Liver (tissue), 9 donors: ENCODE data around the gene OR2Z1. TPM values are rescaled to one million over a fixed set of nuclear protein-coding genes. Genes with fewer than 3 reads are reported as not detected.

Experiments
- DNase-seq: peaks from one replicate; pipeline ENCODE4 v3.0.0-alpha.2; 2017; ENCODE audit warnings: low spot score
- H3K27ac ChIP-seq, 2 donors: one replicate each; pipeline ENCODE4 v1.7.0; 2013; ENCODE audit warnings: inconsistent platforms in 2 of 2, low read length in 2 of 2, control low read depth in 1 of 2, low read depth in 1 of 2, mild to moderate bottlenecking in 1 of 2
- H3K27me3 ChIP-seq, 4 donors: one replicate each; pipeline versions ENCODE4 v1.6.1 to v1.7.0; 2013; ENCODE audit warnings: low read length in 3 of 4, inconsistent platforms in 1 of 4, mild to moderate bottlenecking in 1 of 4, moderate library complexity in 1 of 4; ENCODE audit not compliant: control insufficient read depth in 4 of 4, insufficient read depth in 4 of 4
- H3K36me3 ChIP-seq, 4 donors: one replicate each; pipeline versions ENCODE4 v1.6.1 to v1.7.0; 2013; ENCODE audit warnings: low read length in 3 of 4, mild to moderate bottlenecking in 3 of 4, low read depth in 1 of 4, moderate library complexity in 1 of 4; ENCODE audit not compliant: control insufficient read depth in 4 of 4, insufficient read depth in 3 of 4
- H3K4me1 ChIP-seq, 4 donors: one replicate each; pipeline versions ENCODE4 v1.6.1 to v1.7.0; 2013; ENCODE audit warnings: low read length in 3 of 4, mild to moderate bottlenecking in 3 of 4, moderate library complexity in 1 of 4; ENCODE audit not compliant: control insufficient read depth in 4 of 4, insufficient read depth in 4 of 4
- H3K4me3 ChIP-seq, 3 donors: one replicate each; pipeline versions ENCODE4 v1.6.1 to v1.7.0; 2013; ENCODE audit warnings: low read length in 3 of 3, control low read depth in 1 of 3, low read depth in 1 of 3, mild to moderate bottlenecking in 1 of 3
- H3K9ac ChIP-seq, 2 donors: one replicate each; pipeline ENCODE4 v1.7.0; 2013; ENCODE audit warnings: low read length in 2 of 2, mild to moderate bottlenecking in 2 of 2, moderate library complexity in 2 of 2, control low read depth in 1 of 2, low read depth in 1 of 2
- H3K9me3 ChIP-seq, 4 donors: one replicate each; pipeline versions ENCODE4 v1.6.1 to v1.7.0; 2013; ENCODE audit warnings: low read length in 3 of 4; ENCODE audit not compliant: control insufficient read depth in 4 of 4
- CTCF ChIP-seq: fragments of 150-350 bp; IDR thresholded peaks from 2 replicates; pipeline ENCODE4 v1.5.1; 2017; ENCODE audit warnings: improper control_type of control experiment, low read depth, low read length; ENCODE audit not compliant: missing input control
- EGR1 ChIP-seq, 2 donors: IDR thresholded peaks; 2 replicates each; pipeline ENCODE4 v1.6.1; 2016 to 2018; ENCODE audit warnings: antibody characterized with exemption in 2 of 2, low read depth in 2 of 2
- FOXA1 ChIP-seq: IDR thresholded peaks from 2 replicates; pipeline ENCODE4 v1.6.1; 2016; ENCODE audit warnings: antibody characterized with exemption
- FOXA2 ChIP-seq: IDR thresholded peaks from 2 replicates; pipeline ENCODE4 v1.6.1; 2016; ENCODE audit warnings: antibody characterized with exemption
- GABPA ChIP-seq, 2 donors: IDR thresholded peaks in 1 of 2; conservative IDR thresholded peaks in 1 of 2; 2 replicates each; pipeline ENCODE4 v1.6.1; 2016; ENCODE audit warnings: antibody characterized with exemption in 2 of 2, mild to moderate bottlenecking in 1 of 2, moderate library complexity in 1 of 2
- HNF4A ChIP-seq, 2 donors: conservative IDR thresholded peaks; 2 replicates each; pipeline ENCODE4 v1.6.1; 2016; ENCODE audit warnings: antibody characterized with exemption in 2 of 2, mild to moderate bottlenecking in 2 of 2
- HNF4G ChIP-seq: IDR thresholded peaks from 2 replicates; pipeline ENCODE4 v1.6.1; 2016; ENCODE audit warnings: antibody characterized with exemption
- JUND ChIP-seq, 2 donors: IDR thresholded peaks; 2 replicates each; pipeline ENCODE4 v1.6.1; 2016; ENCODE audit warnings: antibody characterized with exemption in 2 of 2
- NR2F2 ChIP-seq: IDR thresholded peaks from 2 replicates; pipeline ENCODE4 v1.6.1; 2016; ENCODE audit warnings: antibody characterized with exemption
- RAD21 ChIP-seq, 2 donors: IDR thresholded peaks; 2 replicates each; pipeline ENCODE4 v1.6.1; 2016; ENCODE audit warnings: antibody characterized with exemption in 2 of 2, mild to moderate bottlenecking in 2 of 2
- RXRA ChIP-seq, 2 donors: IDR thresholded peaks; 2 replicates each; pipeline ENCODE4 v1.6.1; 2017 to 2018; ENCODE audit warnings: antibody characterized with exemption in 2 of 2, mild to moderate bottlenecking in 1 of 2
- SP1 ChIP-seq: IDR thresholded peaks from 2 replicates; pipeline ENCODE4 v1.6.1; 2018; ENCODE audit warnings: antibody characterized with exemption, mild to moderate bottlenecking
- TAF1 ChIP-seq: conservative IDR thresholded peaks from 2 replicates; pipeline ENCODE4 v1.6.1; 2016; ENCODE audit warnings: antibody characterized with exemption, mild to moderate bottlenecking
- YY1 ChIP-seq: IDR thresholded peaks from 2 replicates; pipeline ENCODE4 v1.6.1; 2016; ENCODE audit warnings: antibody characterized with exemption, mild to moderate bottlenecking
- whole genome bisulfite sequencing: extraction: QIAGEN DNeasy Blood & Tissue Kit; methylation state at CpG from one replicate; pipeline ENCODE4 v1.1.7; 2013; 5-methylcytosine and 5-hydroxymethylcytosine counted together
- polyA plus RNA-seq, 2 donors: library from polyadenylated mRNA; stranded (reverse) in 1 of 2; unstranded in 1 of 2; fragments of 200-250 nt in 1 of 2; fragments of >200 nt in 1 of 2; fragmentation: Nextera tagmentation in 1 of 2; extraction: Ambion mirVana in 1 of 2; gene quantifications; one replicate each; pipeline versions ENCODE4 v1.2.1 to v1.2.3, GENCODE V29; 2013 to 2015
- total RNA-seq, 2 donors: library from RNA; depleted of rRNA; stranded (reverse); fragments of >200 nt; gene quantifications; one replicate each; pipeline ENCODE4 v1.2.3, GENCODE V29; 2014
- TF ChIP-seq, protein P1 (sequence below): IDR thresholded peaks from 2 replicates; pipeline ENCODE4 v1.6.1; 2016; ENCODE audit warnings: antibody characterized with exemption, mild to moderate bottlenecking
- TF ChIP-seq, protein P2 (sequence below): IDR thresholded peaks from 2 replicates; pipeline ENCODE4 v1.6.1; 2016; ENCODE audit warnings: antibody characterized with exemption
- TF ChIP-seq, protein P3 (sequence below): IDR thresholded peaks from 2 replicates; pipeline ENCODE4 v1.6.1; 2016; ENCODE audit warnings: antibody characterized with exemption
- TF ChIP-seq, protein P4 (sequence below): IDR thresholded peaks from 2 replicates; pipeline ENCODE4 v1.6.1; 2016; ENCODE audit warnings: antibody characterized with exemption
- donor health status: healthy.
- donor health status: healthy.
- donor health status: healthy.
- donor health status: healthy.
- donor health status: healthy.

OR2Z1 gene
- total and polyA plus RNA-seq, 4 donors, result not detected

DNA sequence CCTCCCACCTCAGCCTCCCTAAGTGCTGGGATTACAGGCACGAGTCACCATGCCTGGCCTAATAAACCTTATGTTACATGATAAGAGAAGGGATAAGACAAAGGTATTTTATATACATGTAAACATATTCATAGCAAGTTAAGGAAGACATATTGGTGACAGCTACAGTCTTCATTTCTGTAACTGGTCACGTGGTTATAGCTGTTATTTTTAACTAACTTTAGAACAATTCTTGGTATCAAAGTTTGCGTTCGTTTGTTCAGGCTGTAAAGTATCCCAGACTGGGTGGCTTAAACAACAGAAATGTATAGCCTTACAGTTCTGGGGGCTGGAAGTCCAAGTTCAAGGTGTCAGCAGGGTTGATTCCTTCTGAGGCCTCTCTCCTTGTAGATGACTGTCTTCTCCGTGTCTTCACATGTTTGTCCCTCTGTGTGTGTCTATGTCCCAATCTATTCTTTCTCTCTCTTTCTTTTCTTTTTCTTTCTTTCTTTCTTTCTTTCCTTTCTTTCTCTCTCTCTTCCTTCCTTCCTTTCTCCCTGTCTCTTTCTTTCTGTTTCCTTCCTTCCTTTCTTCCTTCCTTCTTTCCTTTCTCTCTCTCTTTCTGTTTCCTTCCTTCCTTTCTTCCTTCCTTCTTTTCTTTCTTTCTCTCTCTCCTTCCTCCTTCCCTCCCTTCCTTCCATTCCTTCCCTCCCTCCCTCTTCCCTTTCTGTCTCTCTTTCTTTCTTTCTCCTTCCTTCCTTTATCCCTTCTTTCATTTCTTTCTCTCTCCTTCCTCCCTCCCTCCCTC lies 30.5 kb upstream of the OR2Z1 start:
- no peak overlapping the region for H3K9ac ChIP-seq
- no peaks in the 10 kb centered on the region for H3K36me3 ChIP-seq
- H3K4me1 ChIP-seq, result no peaks in the 10 kb centered on the region
- peaks cover 0 to 4% (median 1%) of the 10 kb centered on the region in 4 donors for H3K27me3 ChIP-seq
- TF ChIP-seq NR2F2, result no peak
- no peak for TF ChIP-seq SP1
- TF ChIP-seq JUND (IDR thresholded peaks at IDR 0.05), result no peak
- no peak for TF ChIP-seq RAD21 (IDR thresholded peaks at IDR 0.05)
- TF ChIP-seq HNF4G, result no peak
- TF ChIP-seq, protein P1, sequence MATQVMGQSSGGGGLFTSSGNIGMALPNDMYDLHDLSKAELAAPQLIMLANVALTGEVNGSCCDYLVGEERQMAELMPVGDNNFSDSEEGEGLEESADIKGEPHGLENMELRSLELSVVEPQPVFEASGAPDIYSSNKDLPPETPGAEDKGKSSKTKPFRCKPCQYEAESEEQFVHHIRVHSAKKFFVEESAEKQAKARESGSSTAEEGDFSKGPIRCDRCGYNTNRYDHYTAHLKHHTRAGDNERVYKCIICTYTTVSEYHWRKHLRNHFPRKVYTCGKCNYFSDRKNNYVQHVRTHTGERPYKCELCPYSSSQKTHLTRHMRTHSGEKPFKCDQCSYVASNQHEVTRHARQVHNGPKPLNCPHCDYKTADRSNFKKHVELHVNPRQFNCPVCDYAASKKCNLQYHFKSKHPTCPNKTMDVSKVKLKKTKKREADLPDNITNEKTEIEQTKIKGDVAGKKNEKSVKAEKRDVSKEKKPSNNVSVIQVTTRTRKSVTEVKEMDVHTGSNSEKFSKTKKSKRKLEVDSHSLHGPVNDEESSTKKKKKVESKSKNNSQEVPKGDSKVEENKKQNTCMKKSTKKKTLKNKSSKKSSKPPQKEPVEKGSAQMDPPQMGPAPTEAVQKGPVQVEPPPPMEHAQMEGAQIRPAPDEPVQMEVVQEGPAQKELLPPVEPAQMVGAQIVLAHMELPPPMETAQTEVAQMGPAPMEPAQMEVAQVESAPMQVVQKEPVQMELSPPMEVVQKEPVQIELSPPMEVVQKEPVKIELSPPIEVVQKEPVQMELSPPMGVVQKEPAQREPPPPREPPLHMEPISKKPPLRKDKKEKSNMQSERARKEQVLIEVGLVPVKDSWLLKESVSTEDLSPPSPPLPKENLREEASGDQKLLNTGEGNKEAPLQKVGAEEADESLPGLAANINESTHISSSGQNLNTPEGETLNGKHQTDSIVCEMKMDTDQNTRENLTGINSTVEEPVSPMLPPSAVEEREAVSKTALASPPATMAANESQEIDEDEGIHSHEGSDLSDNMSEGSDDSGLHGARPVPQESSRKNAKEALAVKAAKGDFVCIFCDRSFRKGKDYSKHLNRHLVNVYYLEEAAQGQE, result no peak
- no peak for TF ChIP-seq TAF1
- no peak for TF ChIP-seq YY1
- TF ChIP-seq EGR1 (IDR thresholded peaks at IDR 0.05; ENCODE audit: low read depth in 2 of 2), result no peak
- no peak for TF ChIP-seq FOXA1
- TF ChIP-seq, protein P2, sequence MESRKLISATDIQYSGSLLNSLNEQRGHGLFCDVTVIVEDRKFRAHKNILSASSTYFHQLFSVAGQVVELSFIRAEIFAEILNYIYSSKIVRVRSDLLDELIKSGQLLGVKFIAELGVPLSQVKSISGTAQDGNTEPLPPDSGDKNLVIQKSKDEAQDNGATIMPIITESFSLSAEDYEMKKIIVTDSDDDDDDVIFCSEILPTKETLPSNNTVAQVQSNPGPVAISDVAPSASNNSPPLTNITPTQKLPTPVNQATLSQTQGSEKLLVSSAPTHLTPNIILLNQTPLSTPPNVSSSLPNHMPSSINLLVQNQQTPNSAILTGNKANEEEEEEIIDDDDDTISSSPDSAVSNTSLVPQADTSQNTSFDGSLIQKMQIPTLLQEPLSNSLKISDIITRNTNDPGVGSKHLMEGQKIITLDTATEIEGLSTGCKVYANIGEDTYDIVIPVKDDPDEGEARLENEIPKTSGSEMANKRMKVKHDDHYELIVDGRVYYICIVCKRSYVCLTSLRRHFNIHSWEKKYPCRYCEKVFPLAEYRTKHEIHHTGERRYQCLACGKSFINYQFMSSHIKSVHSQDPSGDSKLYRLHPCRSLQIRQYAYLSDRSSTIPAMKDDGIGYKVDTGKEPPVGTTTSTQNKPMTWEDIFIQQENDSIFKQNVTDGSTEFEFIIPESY, result no peak
- no peak for TF ChIP-seq CTCF
- TF ChIP-seq, protein P3, sequence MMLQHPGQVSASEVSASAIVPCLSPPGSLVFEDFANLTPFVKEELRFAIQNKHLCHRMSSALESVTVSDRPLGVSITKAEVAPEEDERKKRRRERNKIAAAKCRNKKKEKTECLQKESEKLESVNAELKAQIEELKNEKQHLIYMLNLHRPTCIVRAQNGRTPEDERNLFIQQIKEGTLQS, result no peak
- TF ChIP-seq FOXA2, result no peak
- TF ChIP-seq RXRA (IDR thresholded peaks at IDR 0.05), result no peak
- no peak for TF ChIP-seq HNF4A (conservative IDR thresholded peaks at IDR 0.05)
- TF ChIP-seq, protein P4, sequence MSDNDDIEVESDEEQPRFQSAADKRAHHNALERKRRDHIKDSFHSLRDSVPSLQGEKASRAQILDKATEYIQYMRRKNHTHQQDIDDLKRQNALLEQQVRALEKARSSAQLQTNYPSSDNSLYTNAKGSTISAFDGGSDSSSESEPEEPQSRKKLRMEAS, result no peak
- no peak for TF ChIP-seq GABPA (IDR thresholded peaks at IDR 0.05 in 1 of 2, conservative IDR thresholded peaks at IDR 0.05 in 1 of 2)
- H3K27ac ChIP-seq, result no peak overlapping the region
- WGBS, result 40% methylated on average over 5 of the region's 5 CpGs
- no peak overlapping the region for H3K4me3 ChIP-seq
- no peak for DNase-seq
- no peaks in the 10 kb centered on the region for H3K9me3 ChIP-seq
